Right lobe of liver (tissue), 4 donors: Measurements from ENCODE around the gene NLRP10.

Experiments
- CTCF ChIP-seq, 4 donors: fragments of 200-600 bp in 3 of 4; fragments of 450-650 bp in 1 of 4; IDR thresholded peaks; one replicate each; pipeline versions ENCODE4 v1.5.1 to v1.8.0; 2016 to 2022; ENCODE audit warnings: antibody characterized with exemption in 4 of 4, mild to moderate bottlenecking in 2 of 4
- POLR2A ChIP-seq: fragments of 450-650 bp; IDR thresholded peaks from one replicate; pipeline ENCODE4 v1.6.1; 2017; ENCODE audit warnings: antibody characterized with exemption, mild to moderate bottlenecking
- donor health status: DM: no; HTN: no; CAD: no.
- donor health status: DM: no; HTN: no; CAD: no.
- donor health status: DM: no; HTN: yes; CAD: no.

DNA sequence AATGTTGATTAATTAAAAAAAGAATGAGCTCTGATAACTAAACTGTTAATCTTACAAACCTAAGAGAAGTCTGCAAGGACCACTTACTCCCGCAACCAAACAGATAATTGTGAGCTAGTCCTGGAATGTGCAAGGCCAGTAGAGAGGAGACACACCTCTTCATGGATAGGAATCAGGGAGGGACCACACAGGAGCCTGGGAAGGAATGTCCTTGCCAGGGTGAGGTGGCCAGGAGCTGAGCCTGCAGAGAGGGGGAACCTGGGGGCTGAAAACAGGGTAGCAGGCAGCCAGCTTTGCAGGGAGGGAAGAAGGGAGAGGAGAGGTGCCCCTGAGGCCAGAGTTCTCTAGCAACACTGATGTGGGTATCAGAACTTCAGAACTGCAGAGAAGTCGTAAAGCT, 9.4 kb upstream of the NLRP10 start:
- TF ChIP-seq CTCF (IDR thresholded peaks at IDR 0.05) (no peak), POLR2A (no peak)
